Subcutaneous abdominal adipose tissue (tissue), 5 donors: Measurements from ENCODE around the gene CHPF.

Experiments
- H3K27ac ChIP-seq: one replicate; pipeline ENCODE4 v1.7.0; 2013; ENCODE audit warnings: low read depth, mild to moderate bottlenecking, inconsistent platforms, low read length, moderate library complexity
- H3K27me3 ChIP-seq, 5 donors: one replicate each; pipeline ENCODE4 v1.7.0; 2013; ENCODE audit warnings: low read length in 5 of 5, inconsistent platforms in 1 of 5; ENCODE audit not compliant: control insufficient read depth in 5 of 5, insufficient read depth in 4 of 5
- H3K36me3 ChIP-seq, 5 donors: one replicate each; pipeline ENCODE4 v1.7.0; 2013; ENCODE audit warnings: low read length in 5 of 5; ENCODE audit not compliant: control insufficient read depth in 5 of 5, insufficient read depth in 5 of 5
- H3K4me1 ChIP-seq, 5 donors: one replicate each; pipeline ENCODE4 v1.7.0; 2013; ENCODE audit warnings: low read length in 5 of 5, mild to moderate bottlenecking in 3 of 5, moderate library complexity in 1 of 5; ENCODE audit not compliant: control insufficient read depth in 5 of 5, insufficient read depth in 5 of 5
- H3K4me3 ChIP-seq, 5 donors: one replicate each; pipeline ENCODE4 v1.7.0; 2013; ENCODE audit warnings: low read length in 5 of 5, low read depth in 1 of 5
- H3K9ac ChIP-seq, 5 donors: one replicate each; pipeline ENCODE4 v1.7.0; 2013; ENCODE audit warnings: low read length in 5 of 5, mild to moderate bottlenecking in 4 of 5, moderate library complexity in 3 of 5
- H3K9me3 ChIP-seq, 5 donors: one replicate each; pipeline ENCODE4 v1.7.0; 2013; ENCODE audit warnings: low read length in 5 of 5; ENCODE audit not compliant: control insufficient read depth in 5 of 5
- donor health status: healthy.
- donor health status: healthy.
- donor health status: healthy.
- donor health status: healthy.
- donor health status: healthy.

CHPF gene

DNA sequence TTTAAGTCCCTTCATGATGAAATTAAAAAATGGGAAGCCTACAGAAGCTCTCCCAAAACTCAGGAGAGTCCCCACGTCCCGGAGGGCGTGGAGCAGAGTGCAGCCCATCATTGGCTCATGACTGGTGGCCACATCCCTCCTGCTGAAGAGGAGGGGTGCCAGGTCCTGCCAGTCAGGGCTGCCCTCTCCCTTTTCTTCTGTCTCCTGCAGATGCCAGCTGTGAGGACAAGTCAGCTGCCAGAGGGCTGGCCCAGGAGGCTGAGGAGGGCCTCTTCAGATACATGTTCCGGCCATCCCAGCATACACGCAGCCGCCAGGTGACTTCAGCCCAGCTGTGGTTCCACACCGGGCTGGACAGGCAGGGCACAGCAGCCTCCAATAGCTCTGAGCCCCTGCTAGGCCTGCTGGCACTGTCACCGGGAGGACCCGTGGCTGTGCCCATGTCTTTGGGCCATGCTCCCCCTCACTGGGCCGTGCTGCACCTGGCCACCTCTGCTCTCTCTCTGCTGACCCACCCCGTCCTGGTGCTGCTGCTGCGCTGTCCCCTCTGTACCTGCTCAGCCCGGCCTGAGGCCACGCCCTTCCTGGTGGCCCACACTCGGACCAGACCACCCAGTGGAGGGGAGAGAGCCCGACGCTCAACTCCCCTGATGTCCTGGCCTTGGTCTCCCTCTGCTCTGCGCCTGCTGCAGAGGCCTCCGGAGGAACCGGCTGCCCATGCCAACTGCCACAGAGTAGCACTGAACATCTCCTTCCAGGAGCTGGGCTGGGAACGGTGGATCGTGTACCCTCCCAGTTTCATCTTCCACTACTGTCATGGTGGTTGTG is 31.1 kb upstream of the CHPF start:
- H3K27ac ChIP-seq: no peak overlapping the region
- H3K36me3 ChIP-seq: no peaks in the 10 kb centered on the region
- H3K9ac ChIP-seq: no peak overlapping the region
- peaks cover 0 to 25% (median 16%) of the 10 kb centered on the region in 5 donors for H3K4me1 ChIP-seq
- H3K4me3 ChIP-seq: no peak overlapping the region
- peaks cover 2 to 24% (median 22%) of the 10 kb centered on the region in 5 donors for H3K27me3 ChIP-seq
- no peaks in the 10 kb centered on the region for H3K9me3 ChIP-seq

GRCh38 chr2:219573166-219573565 is 29.6 kb upstream of the CHPF start:
- peaks cover 2 to 24% (median 22%) of the 10 kb centered on the region in 5 donors for H3K27me3 ChIP-seq
- H3K36me3 ChIP-seq: no peaks in the 10 kb centered on the region
- H3K9ac ChIP-seq: no peak overlapping the region
- H3K4me3 ChIP-seq: no peak overlapping the region
- H3K27ac ChIP-seq: no peak overlapping the region
- no peaks in the 10 kb centered on the region for H3K9me3 ChIP-seq
- peaks cover 0 to 16% (median 11%) of the 10 kb centered on the region in 5 donors for H3K4me1 ChIP-seq

DNA sequence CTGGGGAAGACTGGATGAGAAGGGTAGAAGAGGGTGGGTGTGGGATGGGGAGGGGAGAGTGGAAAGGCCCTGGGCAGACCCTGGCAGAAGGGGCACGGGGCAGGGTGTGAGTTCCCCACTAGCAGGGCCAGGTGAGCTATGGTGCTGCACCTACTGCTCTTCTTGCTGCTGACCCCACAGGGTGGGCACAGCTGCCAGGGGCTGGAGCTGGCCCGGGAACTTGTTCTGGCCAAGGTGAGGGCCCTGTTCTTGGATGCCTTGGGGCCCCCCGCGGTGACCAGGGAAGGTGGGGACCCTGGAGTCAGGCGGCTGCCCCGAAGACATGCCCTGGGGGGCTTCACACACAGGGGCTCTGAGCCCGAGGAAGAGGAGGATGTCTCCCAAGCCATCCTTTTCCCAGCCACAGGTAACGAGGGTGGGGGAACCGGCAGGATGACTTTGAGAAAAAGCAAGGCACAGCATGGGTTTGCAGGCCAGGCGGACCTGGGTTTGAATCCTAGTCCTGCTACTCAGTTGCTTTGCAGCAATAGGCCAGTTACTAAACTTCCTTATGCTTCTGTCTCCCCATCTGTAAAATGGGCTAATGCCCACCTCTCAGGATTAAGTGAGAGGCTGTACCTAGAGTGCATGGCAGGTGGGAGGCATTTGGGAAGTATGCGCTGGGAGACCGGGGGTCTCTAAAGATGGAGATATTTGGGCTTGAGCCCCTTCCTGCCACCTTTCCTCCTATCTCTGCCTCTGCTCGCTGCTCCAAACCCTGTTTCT is 28.8 kb upstream of the CHPF start, which contains the start of gene INHA:
Gene INHA, plus strand, starts transcription at position 74 of the 765 bp plus-strand sequence. Its CDS starts 65 bp downstream, at position 139.
- no peak within 1 kb of the TSS for H3K27ac ChIP-seq
- no peaks in the 10 kb centered on the region for H3K9me3 ChIP-seq
- H3K4me3 ChIP-seq: peak within 1 kb of the TSS in 4 of 5 donors; percentile 50 to 79 (median 60)
- H3K36me3 ChIP-seq: peaks cover 0 to 4% (median 0%) of the 10 kb centered on the region in 5 donors
- H3K27me3 ChIP-seq: peaks cover 2 to 24% (median 22%) of the 10 kb centered on the region in 5 donors
- H3K4me1 ChIP-seq: peaks cover 0 to 16% (median 11%) of the 10 kb centered on the region in 5 donors
- H3K9ac ChIP-seq: peak within 1 kb of the TSS in 4 of 5 donors; percentile 21 to 62 (median 44)

DNA sequence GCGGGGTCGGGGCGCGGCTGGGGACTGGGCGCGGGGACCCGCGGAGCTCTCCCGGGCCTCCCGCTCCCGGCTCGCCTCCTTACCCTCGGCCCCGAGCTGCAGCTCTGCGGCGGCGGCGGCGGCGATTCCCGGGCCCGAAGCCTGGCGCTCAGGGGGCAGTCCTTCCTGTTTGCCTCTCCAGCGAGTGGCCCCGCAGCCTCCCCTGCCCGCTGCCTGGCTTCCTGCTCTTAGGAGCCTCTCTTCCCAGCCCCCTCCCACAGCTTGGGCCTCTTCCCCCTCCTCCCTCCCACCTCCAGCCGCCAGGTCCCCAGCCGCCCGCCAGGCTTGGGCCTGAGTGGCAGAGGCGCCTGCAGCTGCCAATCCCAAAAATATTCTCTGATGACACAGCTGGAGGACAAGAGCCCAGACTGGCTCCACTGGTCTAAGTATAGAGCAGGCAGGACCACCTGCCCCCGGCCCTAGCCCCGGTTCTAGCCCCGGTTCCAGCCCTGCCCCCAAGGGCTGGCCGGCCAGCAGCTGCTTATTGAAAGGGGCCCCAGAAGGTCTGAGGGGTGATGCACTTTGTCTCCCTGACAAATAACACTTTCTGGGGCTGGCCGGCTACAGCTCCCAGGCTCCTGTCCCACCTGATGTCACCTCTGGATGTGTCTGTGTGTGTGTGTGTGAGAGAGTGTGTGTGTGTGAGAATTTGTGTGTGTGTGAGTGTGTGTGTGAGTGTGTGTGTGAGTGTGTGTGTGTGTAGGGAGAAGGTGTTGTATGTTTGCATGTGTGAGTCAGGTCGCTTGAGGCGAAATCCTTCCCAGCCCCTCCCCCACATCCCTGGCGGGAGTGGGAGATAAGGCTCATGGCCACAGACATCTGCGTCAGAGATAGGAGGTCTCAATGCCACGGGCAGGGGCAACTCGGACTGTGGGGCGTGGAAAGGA is 28.0 kb upstream of the CHPF start, which contains the start of gene OBSL1:
Gene OBSL1, minus strand, starts transcription at position 229 of the 926 bp plus-strand sequence. CDS start 307 bp downstream, outside the sequence.
- Histone ChIP-seq H3K4me3 (peak within 1 kb of the TSS in 4 of 5 donors; percentile 62 to 79 (median 72)), H3K36me3 (peaks cover 0 to 12% (median 6%) of the 10 kb centered on the region in 5 donors), H3K27me3 (peaks cover 2 to 16% (median 14%) of the 10 kb centered on the region in 5 donors), H3K27ac (no peak within 1 kb of the TSS), H3K4me1 (peaks cover 0 to 16% (median 11%) of the 10 kb centered on the region in 5 donors), H3K9me3 (no peaks in the 10 kb centered on the region), H3K9ac (peak within 1 kb of the TSS in 4 of 5 donors; percentile 34 to 62 (median 47))

DNA sequence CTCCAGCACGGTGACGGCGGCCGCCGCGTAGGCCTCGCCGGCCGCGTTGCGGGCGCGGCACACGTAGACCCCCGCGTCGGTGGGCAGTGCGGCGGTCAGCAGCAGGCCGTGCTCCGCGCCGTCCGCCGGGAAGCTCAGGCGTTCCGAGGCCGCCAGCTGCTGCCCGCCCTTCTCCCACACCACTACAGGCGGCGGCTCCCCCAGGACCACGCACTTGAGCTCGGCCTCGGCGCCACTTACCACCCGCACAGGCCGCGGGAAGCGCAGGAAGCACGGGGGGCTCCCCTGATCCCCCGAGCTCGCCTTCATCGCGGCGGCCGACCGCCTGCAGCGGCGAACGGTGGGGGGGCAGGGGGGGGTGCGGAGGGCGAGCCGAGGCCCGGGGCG is 27.3 kb upstream of the CHPF start:
- no peaks in the 10 kb centered on the region for H3K9me3 ChIP-seq
- H3K9ac ChIP-seq: peak overlapping the region in 3 of 5 donors; percentile 34 to 52 (median 51)
- H3K27ac ChIP-seq: no peak overlapping the region
- peak overlapping the region in 4 of 5 donors; percentile 62 to 79 (median 72) for H3K4me3 ChIP-seq
- peaks cover 2 to 13% (median 11%) of the 10 kb centered on the region in 5 donors for H3K27me3 ChIP-seq
- peaks cover 0 to 16% (median 9%) of the 10 kb centered on the region in 5 donors for H3K36me3 ChIP-seq
- peaks cover 0 to 16% (median 11%) of the 10 kb centered on the region in 5 donors for H3K4me1 ChIP-seq

- peak overlapping the region in 4 of 5 donors; percentile 62 to 79 (median 72) for H3K4me3 ChIP-seq
- no peak overlapping the region for H3K27ac ChIP-seq
- H3K9ac ChIP-seq: peak overlapping the region in 3 of 5 donors; percentile 34 to 62 (median 51)
- no peaks in the 10 kb centered on the region for H3K9me3 ChIP-seq
- peaks cover 0 to 20% (median 11%) of the 10 kb centered on the region in 5 donors for H3K36me3 ChIP-seq
- peaks cover 0 to 16% (median 11%) of the 10 kb centered on the region in 5 donors for H3K4me1 ChIP-seq
- peaks cover 2 to 8% (median 7%) of the 10 kb centered on the region in 5 donors for H3K27me3 ChIP-seq
Observed at GRCh38 chr2:219570194-219570923, 26.8 kb upstream of the CHPF start.

- Histone ChIP-seq H3K27me3 (peaks cover 0 to 3% (median under 1%) of the 10 kb centered on the region in 5 donors), H3K27ac (no peak overlapping the region), H3K9ac (no peak overlapping the region), H3K36me3 (peaks cover 0 to 24% (median 11%) of the 10 kb centered on the region in 5 donors), H3K4me1 (peaks cover 0 to 16% (median 11%) of the 10 kb centered on the region in 5 donors), H3K9me3 (no peaks in the 10 kb centered on the region), H3K4me3 (peak overlapping the region in 1 of 5 donors; percentile 71)
Observed at GRCh38 chr2:219569635-219570034, 26.0 kb upstream of the CHPF start.

- Histone ChIP-seq H3K36me3 (peaks cover 0 to 26% (median 11%) of the 10 kb centered on the region in 5 donors), H3K27me3 (no peaks in the 10 kb centered on the region), H3K9ac (no peak overlapping the region)
Observed at GRCh38 chr2:219569041-219569440, 25.4 kb upstream of the CHPF start.

More at GRCh38 chr2:219569041-219569440, 25.4 kb upstream of the CHPF start:
- no peak overlapping the region for H3K4me3 ChIP-seq
- H3K4me1 ChIP-seq: peaks cover 0 to 16% (median 11%) of the 10 kb centered on the region in 5 donors
- H3K9me3 ChIP-seq: no peaks in the 10 kb centered on the region
- H3K27ac ChIP-seq: no peak overlapping the region
